NOMO-1 (cell line): ENCODE results near the gene SUSD6.

ENCODE experiments used
- DNase-seq, 2 experiments: peaks; one replicate each; lab custom pipeline; 2025; ENCODE audit not compliant: unreplicated experiment in 2 of 2; lab: John Stamatoyannopoulos, UW

SUSD6 gene

DNA sequence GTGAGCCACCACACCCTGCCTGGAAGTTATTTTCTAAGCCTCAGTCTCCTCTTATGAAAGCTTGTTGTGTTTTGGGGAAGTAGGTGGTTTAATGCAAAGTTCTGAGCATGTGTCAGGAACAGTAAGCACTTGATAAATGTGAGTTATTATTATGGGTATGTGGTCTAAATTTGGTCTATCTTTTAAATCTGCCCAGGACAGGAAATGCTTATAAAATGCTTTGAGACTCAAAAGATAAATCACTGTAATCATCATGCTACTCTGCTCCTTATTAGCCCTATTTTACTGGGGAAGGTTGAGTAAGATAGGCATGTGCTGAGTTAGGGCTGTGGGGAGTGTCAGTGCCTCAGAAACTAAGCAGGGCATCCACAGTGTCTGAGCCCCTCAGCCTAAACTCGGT lies 142.5 kb downstream of the SUSD6 start:
- peak; percentile 29 to 53 for DNase-seq

DNA sequence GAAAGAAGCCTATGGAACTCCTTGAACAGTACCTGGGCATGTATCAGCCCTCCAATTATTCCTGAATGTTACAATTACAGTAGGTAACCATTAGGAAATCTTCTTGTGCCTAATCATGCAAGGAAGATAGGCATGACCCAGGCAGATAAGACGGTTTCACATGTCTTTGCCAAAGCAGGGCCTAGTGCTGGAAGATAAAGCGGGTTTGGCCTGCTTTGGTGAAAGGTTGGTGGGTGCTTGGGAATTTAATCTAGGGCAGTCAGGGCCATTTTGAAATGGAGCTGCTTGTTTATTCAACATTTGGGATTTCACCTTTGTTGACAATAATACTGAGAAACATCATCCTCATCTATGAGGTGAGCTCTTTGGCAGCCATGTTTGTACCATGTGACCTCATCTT lies 143.1 kb downstream of the SUSD6 start:
- no peak for DNase-seq

DNA sequence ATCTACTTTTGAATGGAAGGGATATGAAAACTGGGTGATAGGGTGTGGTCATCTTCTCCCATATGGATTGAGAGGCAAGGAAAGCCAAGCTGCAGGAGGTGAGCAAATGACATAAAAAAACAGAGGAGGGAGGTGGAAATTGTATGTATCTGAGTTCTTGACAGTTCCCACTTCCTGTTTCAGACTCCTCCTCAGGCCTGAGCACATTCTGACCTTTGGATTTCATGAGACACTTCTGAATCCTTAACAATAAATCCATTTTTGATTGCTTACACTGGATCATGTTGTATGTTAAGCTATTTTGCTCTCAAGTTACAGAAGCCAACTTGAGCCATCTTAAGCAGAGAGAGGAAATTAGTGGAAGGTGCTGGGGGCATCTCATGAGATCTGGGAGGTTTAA lies 143.9 kb downstream of the SUSD6 start:
- DNase-seq, result peak; percentile 61 to 64

DNA sequence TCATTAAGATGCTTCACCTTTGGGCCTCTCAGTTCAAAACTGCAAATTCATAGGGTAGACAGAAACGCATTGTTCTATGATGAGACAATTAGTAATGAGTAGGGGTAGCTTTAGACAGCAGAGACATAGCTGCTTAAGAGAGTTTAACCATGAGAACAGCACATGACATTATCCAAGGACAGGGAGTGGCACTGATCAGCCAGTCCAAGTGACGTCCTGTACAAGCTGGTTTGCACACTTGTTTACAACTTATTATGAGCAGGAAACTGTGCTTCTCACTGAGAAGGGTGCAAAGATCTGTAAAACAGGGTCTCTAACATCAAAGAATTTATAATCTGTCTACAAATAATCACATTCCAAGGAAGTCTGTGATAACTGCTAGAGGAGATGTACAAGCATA lies 144.4 kb downstream of the SUSD6 start:
- no peak for DNase-seq

DNA sequence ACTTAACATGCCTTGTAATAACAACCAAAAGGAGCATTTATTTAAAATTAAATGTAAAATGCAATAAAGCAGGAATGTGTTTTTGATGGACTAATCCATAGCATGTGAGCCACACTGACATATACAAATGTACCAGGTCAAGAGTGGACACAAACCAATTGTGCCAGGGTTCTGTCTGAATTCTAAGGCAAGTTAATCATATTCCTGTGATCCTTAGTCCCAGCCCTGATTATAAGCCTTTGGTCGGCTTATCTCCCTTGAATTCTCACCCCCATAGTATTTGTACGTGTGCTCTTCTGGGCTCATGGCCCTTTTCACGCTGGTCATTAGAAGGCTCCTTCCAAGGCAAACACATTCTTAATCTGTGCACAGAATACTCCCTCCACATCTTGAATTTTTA lies 144.9 kb downstream of the SUSD6 start:
- no peak for DNase-seq

DNA sequence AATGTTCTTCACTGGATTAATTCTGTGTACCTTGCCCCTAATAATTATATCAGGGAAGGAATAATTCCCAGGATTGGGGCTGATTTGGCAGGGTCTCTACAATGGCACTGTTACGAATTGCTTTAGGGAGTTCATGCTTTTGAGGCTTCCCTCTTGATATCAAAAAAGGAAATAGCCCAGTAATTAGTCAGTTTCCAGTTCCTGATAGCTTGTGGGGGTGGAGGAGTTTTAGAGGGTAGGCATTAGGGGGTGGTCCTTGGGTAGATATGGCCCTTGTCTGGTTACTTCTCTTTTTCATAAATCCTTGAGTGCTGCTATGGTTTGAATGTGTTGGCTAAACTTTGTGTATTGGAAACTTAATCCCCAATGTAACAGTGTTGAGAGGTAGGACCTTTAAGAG lies 149.4 kb downstream of the SUSD6 start:
- DNase-seq, result peak; percentile 30 to 54

DNA sequence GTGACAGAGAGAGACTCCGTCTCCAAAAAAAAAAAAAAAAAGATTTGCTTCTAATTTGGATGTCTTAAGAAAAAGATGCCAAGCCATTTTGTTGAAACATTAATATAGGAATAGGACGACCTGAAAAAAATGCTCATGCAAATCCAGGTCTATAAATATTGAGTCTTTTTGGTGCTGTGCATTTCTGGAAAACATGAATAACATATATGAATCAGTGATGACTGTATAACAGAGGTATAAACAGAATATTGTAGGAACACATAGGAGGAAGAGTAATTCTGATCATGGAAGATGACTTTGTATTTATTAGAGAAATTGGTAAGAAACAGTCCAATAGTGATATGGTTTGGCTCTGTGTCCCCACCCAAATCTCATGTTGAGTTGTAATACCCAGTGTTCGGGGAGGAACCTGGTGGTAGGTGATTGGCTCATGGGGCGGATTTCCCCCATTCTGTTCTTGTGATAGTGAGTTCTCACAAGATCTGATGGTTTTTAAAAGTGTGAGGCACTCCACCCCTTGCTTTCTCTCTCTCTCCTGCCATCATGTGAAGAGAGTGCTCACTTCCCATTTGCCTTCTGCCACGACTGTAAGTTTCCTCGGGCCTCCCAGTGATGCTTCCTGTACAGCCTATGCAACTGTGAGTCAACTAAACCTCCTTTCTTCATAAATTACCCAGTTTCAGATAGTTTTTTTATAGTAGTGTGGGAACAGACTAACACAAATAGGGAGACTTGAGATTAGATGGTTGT lies 152.5 kb downstream of the SUSD6 start:
- peak in 1 of 2 experiments; percentile 8 for DNase-seq
